Mesodermal cell (in vitro differentiated cells): ENCODE measurements around the gene PCDHGA11.
A peak's percentile ranks its signal among the peaks of the same experiment; 100 is the strongest.
"Not testable (repeated sequence)": the region's sequence is repeated elsewhere in the genome, so short reads cannot be mapped to it uniquely, and the experiment has no call there.

Experiments used
- H3K27ac ChIP-seq: 2 replicates; pipeline ENCODE4 v1.7.0; 2013; ENCODE audit warnings: mild to moderate bottlenecking, low read depth, low read length, moderate library complexity; ENCODE audit not compliant: severe bottlenecking
- H3K36me3 ChIP-seq: 2 replicates; pipeline ENCODE4 v1.7.1; 2013; ENCODE audit warnings: mild to moderate bottlenecking, low read length, moderate library complexity; ENCODE audit not compliant: control insufficient read depth, insufficient read depth
- H3K4me1 ChIP-seq: one replicate; pipeline ENCODE4 v1.7.1; 2013; ENCODE audit warnings: mild to moderate bottlenecking, low read length; ENCODE audit not compliant: insufficient read depth, control insufficient read depth, poor library complexity, severe bottlenecking
- H3K4me3 ChIP-seq: 2 replicates; pipeline ENCODE4 v1.7.0; 2013; ENCODE audit warnings: low read length, control low read depth, mild to moderate bottlenecking; ENCODE audit not compliant: insufficient read depth, poor library complexity, severe bottlenecking; ENCODE audit errors: extremely low read depth
- H3K9me3 ChIP-seq: 2 replicates; pipeline ENCODE4 v1.7.1; 2013; ENCODE audit warnings: mild to moderate bottlenecking, low read length, moderate library complexity; ENCODE audit not compliant: control insufficient read depth
- WGBS, 2 experiments: methylation state at CpG; one replicate each; pipeline ENCODE4 v1.1.5; 2013; ENCODE audit warnings: missing lambda C conversion rate in 2 of 2; ENCODE audit not compliant: insufficient coverage in 2 of 2; 5-methylcytosine and 5-hydroxymethylcytosine counted together

Gene PCDHGA11

DNA sequence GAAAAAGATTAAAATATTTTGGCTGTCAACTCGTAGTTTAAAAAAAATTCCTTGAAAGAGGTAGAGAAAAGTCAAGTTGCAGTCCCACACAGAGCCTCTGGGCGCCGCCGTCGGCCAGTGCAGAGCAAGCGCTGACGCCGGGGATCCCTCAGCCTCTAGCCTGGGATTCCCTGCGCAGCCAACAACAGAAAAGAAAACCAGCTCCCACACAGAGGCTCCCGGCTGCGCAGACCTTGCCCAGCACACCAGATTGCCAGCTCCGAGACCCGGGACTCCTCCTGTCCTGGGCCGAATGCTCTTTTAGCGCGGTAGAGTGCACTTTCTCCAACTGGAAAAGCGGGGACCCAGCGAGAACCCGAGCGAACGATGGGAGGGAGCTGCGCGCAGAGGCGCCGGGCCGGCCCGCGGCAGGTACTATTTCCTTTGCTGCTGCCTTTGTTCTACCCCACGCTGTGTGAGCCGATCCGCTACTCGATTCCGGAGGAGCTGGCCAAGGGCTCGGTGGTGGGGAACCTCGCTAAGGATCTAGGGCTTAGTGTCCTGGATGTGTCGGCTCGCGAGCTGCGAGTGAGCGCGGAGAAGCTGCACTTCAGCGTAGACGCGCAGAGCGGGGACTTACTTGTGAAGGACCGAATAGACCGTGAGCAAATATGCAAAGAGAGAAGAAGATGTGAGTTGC is 3.2 kb upstream of the PCDHGA11 start, which contains the start of gene PCDHGB7:
Gene PCDHGB7, plus strand, starts transcription at position 184 of the 679 bp plus-strand sequence. Its CDS starts 183 bp downstream, at position 367.
- Histone ChIP-seq H3K36me3 (peaks cover 76% of the 10 kb centered on the region), H3K4me3 (peak within 1 kb of the TSS; percentile 28), H3K9me3 (peaks cover 72% of the 10 kb centered on the region)
- H3K27ac ChIP-seq, H3K4me1 ChIP-seq: not testable (repeated sequence)
- 71% methylated on average over 29 to 35 of the region's 47 CpGs for WGBS, 2 experiments

DNA sequence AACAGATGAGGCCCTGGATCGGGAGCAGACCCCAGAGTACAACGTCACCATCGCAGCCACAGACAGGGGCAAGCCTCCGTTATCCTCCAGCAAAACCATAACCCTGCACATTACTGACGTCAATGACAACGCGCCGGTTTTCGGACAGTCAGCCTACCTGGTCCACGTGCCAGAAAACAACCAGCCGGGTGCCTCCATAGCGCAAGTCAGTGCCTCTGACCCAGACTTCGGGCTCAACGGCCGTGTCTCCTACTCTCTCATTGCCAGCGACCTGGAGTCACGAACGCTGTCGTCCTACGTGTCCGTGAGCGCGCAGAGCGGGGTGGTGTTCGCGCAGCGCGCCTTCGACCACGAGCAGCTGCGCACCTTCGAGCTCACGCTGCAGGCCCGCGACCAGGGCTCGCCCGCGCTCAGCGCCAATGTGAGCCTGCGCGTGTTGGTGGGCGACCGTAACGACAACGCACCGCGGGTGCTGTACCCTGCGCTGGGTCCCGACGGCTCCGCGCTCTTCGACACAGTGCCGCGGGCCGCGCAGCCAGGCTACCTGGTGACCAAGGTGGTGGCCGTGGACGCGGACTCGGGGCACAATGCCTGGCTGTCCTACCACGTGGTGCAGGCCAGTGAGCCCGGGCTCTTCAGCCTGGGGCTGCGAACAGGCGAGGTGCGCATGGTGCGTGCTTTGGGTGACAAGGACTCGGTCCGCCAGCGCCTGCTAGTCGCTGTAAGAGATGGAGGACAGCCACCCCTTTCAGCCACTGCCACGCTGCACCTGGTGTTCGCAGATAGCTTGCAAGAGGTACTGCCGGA is 1.6 kb upstream of the PCDHGA11 start:
- Histone ChIP-seq H3K36me3 (peaks cover 70% of the 10 kb centered on the region), H3K9me3 (peaks cover 69% of the 10 kb centered on the region), H3K4me1 (no peaks in the 10 kb centered on the region), H3K4me3 (no peak overlapping the region), H3K27ac (no peak overlapping the region)
- 96 to 97% methylated on average over 74 of the region's 74 CpGs for WGBS, 2 experiments

- H3K36me3 ChIP-seq = peaks cover 78% of the 10 kb centered on the region
- H3K4me1 ChIP-seq = no peaks in the 10 kb centered on the region
- 94 to 98% methylated on average over 10 to 13 of the region's 13 CpGs for WGBS, 2 experiments
- H3K4me3 ChIP-seq = no peak overlapping the region
- peaks cover 74% of the 10 kb centered on the region for H3K9me3 ChIP-seq
- H3K27ac ChIP-seq = no peak overlapping the region
Observed at GRCh38 chr5:141421489-141421855, 621 bp downstream of the PCDHGA11 start.

GRCh38 chr5:141422742-141423291 is 2.0 kb downstream of the PCDHGA11 start:
- 96 to 98% methylated on average over 37 to 42 of the region's 42 CpGs for WGBS, 2 experiments
- peaks cover 81% of the 10 kb centered on the region for H3K9me3 ChIP-seq
- H3K27ac ChIP-seq = no peak overlapping the region
- no peak overlapping the region for H3K4me3 ChIP-seq
- H3K4me1 ChIP-seq = no peaks in the 10 kb centered on the region
- peaks cover 86% of the 10 kb centered on the region for H3K36me3 ChIP-seq

DNA sequence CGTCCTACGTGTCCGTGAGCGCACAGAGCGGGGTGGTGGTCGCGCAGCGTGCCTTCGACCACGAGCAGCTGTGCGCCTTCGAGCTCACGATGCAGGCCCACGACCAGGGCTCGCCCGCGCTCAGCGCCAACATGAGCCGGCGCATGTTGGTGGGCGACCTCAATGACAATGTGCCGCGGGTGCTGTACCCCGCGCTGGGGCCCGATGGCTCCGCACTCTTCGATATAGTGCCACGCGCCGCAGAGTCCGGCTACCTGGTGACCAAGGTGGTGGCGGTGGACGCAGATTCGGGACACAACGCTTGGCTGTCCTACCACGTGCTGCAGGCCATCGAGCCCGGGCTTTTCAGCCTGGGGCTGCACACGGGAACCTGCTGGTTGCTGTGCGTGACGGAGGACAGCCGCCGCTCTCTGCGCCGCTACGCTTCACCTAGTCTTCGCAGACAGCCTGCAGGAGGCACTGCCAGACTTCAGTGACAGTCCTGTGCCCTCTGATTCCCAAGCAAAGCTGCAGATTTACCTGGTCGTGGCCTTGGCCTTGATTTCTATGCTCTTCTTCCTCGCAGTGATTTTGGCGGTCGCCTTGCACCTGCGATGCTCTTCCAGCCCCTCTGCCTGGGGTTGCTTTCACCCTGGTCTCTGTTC is 7.1 kb downstream of the PCDHGA11 start:
- Histone ChIP-seq H3K4me3 (no peak overlapping the region), H3K9me3 (peaks cover 69% of the 10 kb centered on the region), H3K4me1 (no peaks in the 10 kb centered on the region), H3K36me3 (peaks cover 71% of the 10 kb centered on the region), H3K27ac (no peak overlapping the region)
- 97 to 98% methylated on average over 52 to 53 of the region's 53 CpGs for WGBS, 2 experiments

DNA sequence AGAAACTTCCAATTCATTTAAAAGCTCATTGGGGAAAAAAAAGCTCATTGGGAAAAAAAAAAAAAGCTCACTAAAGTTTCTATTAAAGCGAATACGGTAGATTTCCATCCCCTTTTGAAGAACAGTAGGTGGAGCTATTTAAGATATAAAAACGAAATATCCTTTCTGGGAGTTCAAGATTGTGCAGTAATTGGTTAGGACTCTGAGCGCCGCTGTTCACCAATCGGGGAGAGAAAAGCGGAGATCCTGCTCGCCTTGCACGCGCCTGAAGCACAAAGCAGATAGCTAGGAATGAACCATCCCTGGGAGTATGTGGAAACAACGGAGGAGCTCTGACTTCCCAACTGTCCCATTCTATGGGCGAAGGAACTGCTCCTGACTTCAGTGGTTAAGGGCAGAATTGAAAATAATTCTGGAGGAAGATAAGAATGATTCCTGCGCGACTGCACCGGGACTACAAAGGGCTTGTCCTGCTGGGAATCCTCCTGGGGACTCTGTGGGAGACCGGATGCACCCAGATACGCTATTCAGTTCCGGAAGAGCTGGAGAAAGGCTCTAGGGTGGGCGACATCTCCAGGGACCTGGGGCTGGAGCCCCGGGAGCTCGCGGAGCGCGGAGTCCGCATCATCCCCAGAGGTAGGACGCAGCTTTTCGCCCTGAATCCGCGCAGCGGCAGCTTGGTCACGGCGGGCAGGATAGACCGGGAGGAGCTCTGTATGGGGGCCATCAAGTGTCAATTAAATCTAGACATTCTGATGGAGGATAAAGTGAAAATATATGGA is 9.7 kb downstream of the PCDHGA11 start, which contains the start of gene PCDHGA12:
Gene PCDHGA12, plus strand, starts transcription at position 176 of the 782 bp plus-strand sequence. Its CDS starts 253 bp downstream, at position 429.
- Histone ChIP-seq H3K27ac (no peak within 1 kb of the TSS), H3K4me1 (no peaks in the 10 kb centered on the region), H3K9me3 (peaks cover 57% of the 10 kb centered on the region), H3K4me3 (no peak within 1 kb of the TSS), H3K36me3 (peaks cover 65% of the 10 kb centered on the region)
- WGBS, 2 experiments = 95% methylated on average over 30 of the region's 33 CpGs

DNA sequence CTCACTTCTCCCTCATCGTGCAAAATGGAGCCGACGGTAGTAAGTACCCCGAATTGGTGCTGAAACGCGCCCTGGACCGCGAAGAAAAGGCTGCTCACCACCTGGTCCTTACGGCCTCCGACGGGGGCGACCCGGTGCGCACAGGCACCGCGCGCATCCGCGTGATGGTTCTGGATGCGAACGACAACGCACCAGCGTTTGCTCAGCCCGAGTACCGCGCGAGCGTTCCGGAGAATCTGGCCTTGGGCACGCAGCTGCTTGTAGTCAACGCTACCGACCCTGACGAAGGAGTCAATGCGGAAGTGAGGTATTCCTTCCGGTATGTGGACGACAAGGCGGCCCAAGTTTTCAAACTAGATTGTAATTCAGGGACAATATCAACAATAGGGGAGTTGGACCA is 10.4 kb downstream of the PCDHGA11 start:
- Histone ChIP-seq H3K4me3 (no peak overlapping the region), H3K9me3 (peaks cover 52% of the 10 kb centered on the region)

DNA sequence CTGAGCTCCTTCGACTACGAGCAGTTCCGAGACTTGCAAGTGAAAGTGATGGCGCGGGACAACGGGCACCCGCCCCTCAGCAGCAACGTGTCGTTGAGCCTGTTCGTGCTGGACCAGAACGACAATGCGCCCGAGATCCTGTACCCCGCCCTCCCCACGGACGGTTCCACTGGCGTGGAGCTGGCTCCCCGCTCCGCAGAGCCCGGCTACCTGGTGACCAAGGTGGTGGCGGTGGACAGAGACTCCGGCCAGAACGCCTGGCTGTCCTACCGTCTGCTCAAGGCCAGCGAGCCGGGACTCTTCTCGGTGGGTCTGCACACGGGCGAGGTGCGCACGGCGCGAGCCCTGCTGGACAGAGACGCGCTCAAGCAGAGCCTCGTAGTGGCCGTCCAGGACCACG is 11.5 kb downstream of the PCDHGA11 start:
- not testable (repeated sequence) for H3K4me1 ChIP-seq, H3K27ac ChIP-seq, H3K4me3 ChIP-seq
- Histone ChIP-seq H3K36me3 (peaks cover 47% of the 10 kb centered on the region), H3K9me3 (peaks cover 42% of the 10 kb centered on the region)
- WGBS, 2 experiments = 98 to 99% methylated on average over 21 to 27 of the region's 38 CpGs

More for the DNA sequence above, 10.4 kb downstream of the PCDHGA11 start:
- peaks cover 57% of the 10 kb centered on the region for H3K36me3 ChIP-seq
- 97 to 99% methylated on average over 35 to 37 of the region's 37 CpGs for WGBS, 2 experiments
- H3K4me1 ChIP-seq = no peaks in the 10 kb centered on the region
- no peak overlapping the region for H3K27ac ChIP-seq

- WGBS, 2 experiments = 92 to 98% methylated on average over 24 to 25 of the region's 29 CpGs
- Histone ChIP-seq H3K36me3 (peaks cover 43% of the 10 kb centered on the region), H3K9me3 (peaks cover 38% of the 10 kb centered on the region)
- not testable (repeated sequence) for H3K4me3 ChIP-seq, H3K27ac ChIP-seq, H3K4me1 ChIP-seq
Observed at GRCh38 chr5:141432726-141433125, 11.9 kb downstream of the PCDHGA11 start.

GRCh38 chr5:141434006-141434405 is 13.2 kb downstream of the PCDHGA11 start:
- no peaks in the 10 kb centered on the region for H3K4me1 ChIP-seq
- peaks cover 28% of the 10 kb centered on the region for H3K9me3 ChIP-seq
- 86% methylated on average over 1 of the region's 2 CpGs; no CpG with 5 or more reads in 1 of the 2 experiments for WGBS, 2 experiments
- H3K27ac ChIP-seq = no peak overlapping the region
- no peak overlapping the region for H3K4me3 ChIP-seq
- peaks cover 35% of the 10 kb centered on the region for H3K36me3 ChIP-seq
